ENCODE data around the gene C19orf12.

Gene C19orf12

GRCh38 chr19:29682236-29682895 lies 32.7 kb downstream of the C19orf12 start:
- no peak overlapping the region for H3K4me3 ChIP-seq (ENCODE audit: low read depth, low read length)
- DNase-seq (ENCODE audit: low read depth): no peak
- TF ChIP-seq CTCF (IDR thresholded peaks at IDR 0.05; ENCODE audit: control insufficient read depth, extremely low read depth, insufficient read depth): no peak

- H3K4me3 ChIP-seq (ENCODE audit: low read depth, low read length): no peak overlapping the region
- DNase-seq (ENCODE audit: low read depth): no peak
- TF ChIP-seq CTCF (IDR thresholded peaks at IDR 0.05; ENCODE audit: control insufficient read depth, extremely low read depth, insufficient read depth): no peak
Measured at GRCh38 chr19:29681422-29682235, 33.4 kb downstream of the C19orf12 start.

- no peak for TF ChIP-seq CTCF (IDR thresholded peaks at IDR 0.05; ENCODE audit: control insufficient read depth, extremely low read depth, insufficient read depth)
- H3K4me3 ChIP-seq (ENCODE audit: low read depth, low read length): no peak overlapping the region
- DNase-seq (ENCODE audit: low read depth): no peak
Measured at GRCh38 chr19:29680937-29681336, 34.1 kb downstream of the C19orf12 start.

GRCh38 chr19:29680447-29680846 lies 34.6 kb downstream of the C19orf12 start:
- TF ChIP-seq CTCF (IDR thresholded peaks at IDR 0.05; ENCODE audit: control insufficient read depth, extremely low read depth, insufficient read depth): no peak
- no peak for DNase-seq (ENCODE audit: low read depth)
- H3K4me3 ChIP-seq (ENCODE audit: low read depth, low read length): no peak overlapping the region

- TF ChIP-seq CTCF (IDR thresholded peaks at IDR 0.05; ENCODE audit: control insufficient read depth, extremely low read depth, insufficient read depth): no peak
- no peak overlapping the region for H3K4me3 ChIP-seq (ENCODE audit: low read depth, low read length)
- DNase-seq (ENCODE audit: low read depth): no peak
Measured at GRCh38 chr19:29679598-29680210, 35.4 kb downstream of the C19orf12 start.

GRCh38 chr19:29678484-29679106 lies 36.5 kb downstream of the C19orf12 start:
- DNase-seq (ENCODE audit: low read depth): peak; percentile 81
- no peak overlapping the region for H3K4me3 ChIP-seq (ENCODE audit: low read depth, low read length)
- TF ChIP-seq CTCF (IDR thresholded peaks at IDR 0.05; ENCODE audit: control insufficient read depth, extremely low read depth, insufficient read depth): no peak
